NCI-H128 (cell line): ENCODE data around the gene CHPF2.

ENCODE experiments used
- DNase-seq: peaks from one replicate; lab custom pipeline; 2025; ENCODE audit not compliant: unreplicated experiment; lab: John Stamatoyannopoulos, UW

CHPF2 gene

GRCh38 chr7:151257990-151258389 is 25.7 kb downstream of the CHPF2 start:
- no peak for DNase-seq

DNA sequence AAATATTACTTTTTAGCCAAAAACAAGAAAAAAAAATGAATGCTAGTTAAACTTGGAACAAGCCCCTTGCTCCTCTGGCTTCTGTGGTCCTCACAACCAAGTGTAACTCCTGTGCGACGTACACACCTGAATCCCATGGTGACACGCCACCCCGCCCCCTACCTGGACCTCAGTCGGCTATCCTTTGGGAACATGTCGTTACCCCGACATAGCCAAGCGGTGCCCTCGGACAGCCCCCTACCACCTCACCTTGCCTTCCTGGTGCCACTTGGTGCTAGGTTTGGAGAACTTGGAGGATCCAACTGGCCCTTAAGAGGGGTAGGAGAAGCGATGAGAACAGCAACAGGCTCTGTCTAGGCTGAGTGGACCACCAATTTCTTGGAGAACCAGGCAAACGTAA is 28.2 kb downstream of the CHPF2 start:
- no peak for DNase-seq

DNA sequence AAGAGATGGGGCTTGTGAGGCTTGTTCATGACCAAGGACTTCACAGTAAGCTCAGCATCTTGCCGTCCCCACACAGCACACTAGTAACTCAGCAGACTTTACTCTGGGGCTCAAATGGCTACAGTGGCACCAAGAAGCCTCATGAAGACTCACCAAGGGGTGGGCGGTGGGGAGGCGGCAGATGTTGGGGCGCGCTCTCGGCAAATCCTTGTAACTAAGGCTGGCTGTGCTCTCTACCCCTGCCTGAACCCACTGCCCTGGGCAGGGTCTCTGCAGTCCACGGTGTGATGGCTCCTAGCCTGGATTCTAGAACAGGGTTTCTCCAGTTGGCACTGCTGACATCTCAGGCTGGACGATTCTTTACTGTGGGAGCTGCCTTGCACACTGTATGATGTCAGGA is 28.6 kb downstream of the CHPF2 start:
- no peak for DNase-seq

- no peak for DNase-seq
Measured at GRCh38 chr7:151261529-151261928, 29.2 kb downstream of the CHPF2 start.

- DNase-seq, result no peak
Measured at GRCh38 chr7:151264615-151265014, 32.3 kb downstream of the CHPF2 start.

DNA sequence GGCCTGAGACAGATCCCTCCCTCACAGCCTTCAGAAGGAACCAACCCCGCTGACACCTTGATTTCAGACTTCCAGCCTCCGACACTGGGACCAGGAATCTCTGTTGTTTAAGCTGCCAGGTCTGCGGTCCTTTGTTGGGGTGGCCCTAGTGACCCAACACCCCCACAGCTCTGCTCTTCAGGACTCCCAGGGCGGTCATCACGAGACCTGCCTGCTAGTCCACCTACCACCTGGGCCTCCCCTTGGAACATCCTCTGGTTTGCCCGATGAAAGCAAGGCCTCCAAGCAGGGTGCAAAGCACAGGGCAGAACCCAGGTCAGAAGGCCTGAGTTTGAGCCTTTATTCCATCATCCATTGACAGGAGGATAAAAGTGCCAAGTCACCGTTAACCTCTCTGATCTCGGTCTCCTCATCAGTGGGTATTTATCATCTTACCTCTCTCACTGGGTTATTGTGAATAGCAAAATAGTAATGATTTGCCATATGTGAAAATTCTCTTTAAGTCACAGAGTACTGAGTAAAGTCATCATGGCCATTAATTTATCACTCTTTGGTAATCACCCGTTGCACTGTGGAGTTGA is 33.2 kb downstream of the CHPF2 start:
- no peak for DNase-seq

DNA sequence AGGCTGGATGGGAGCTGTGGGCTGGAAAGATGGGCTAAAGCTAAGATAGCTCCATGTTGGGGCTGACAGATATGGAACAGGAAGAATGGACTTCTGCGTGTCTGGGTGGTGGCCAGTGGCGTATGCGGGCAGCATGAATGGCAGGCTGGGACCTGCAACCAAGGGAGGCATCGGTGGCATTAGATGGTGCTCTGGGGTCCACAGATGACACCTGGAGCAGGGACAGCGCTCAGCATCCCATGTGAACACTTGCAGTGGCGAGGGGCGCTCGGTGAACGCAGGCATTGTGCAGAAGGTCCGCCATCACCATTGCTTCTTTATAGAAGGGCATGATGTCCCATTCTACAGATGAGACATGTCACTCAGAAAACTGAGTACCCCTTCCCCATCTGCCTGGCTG is 37.2 kb downstream of the CHPF2 start:
- DNase-seq, result no peak

DNA sequence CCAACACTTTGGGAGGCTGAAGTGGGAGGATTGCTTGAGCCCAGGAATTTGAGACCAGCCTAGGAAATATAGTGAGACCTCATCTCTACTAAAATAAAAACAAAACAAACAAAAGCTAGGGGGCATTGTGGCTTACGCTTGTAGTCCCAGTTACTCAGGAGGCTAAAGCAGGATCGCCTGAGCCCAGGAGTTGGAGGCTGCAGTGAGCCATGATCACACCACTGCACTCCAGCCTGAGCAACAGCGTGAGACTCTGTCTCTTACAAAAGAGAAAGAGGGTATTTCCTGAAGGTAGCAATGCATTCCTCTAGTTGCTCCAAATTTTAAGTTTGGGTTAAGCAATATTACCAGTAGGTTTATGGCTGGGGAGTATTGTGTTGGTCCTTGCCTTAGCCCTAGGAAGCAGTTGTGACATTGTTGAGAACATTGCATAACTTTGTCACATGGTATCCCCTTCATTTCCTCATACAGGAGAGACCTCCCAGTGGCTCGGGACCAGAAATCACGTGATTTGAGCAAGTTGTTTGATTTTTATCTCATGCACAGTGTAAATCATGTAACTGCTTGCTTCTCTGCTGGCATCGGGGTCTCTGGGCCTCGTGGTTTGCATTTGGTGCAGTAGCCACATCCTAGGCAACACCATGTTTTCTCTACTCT is 39.5 kb downstream of the CHPF2 start:
- DNase-seq, result no peak

DNA sequence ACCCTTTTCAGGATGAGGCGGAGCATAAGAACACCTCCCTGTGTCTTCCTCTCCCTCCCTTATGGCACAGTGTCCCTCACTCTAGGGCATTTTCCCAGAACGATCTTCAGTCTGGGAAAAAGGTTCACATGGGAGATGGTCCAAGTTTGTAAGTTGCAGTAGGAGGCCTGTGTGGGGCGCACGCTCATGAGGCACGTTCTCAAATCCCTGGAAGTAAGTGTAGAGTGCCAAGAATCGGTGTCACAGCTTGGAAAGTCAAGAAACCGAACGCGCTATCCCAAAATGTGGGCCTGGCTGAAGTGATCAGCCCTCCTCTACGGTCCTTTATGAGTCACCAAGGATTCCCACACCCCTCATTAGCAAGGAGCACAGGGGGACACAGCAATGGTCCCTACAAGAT is 40.1 kb downstream of the CHPF2 start:
- no peak for DNase-seq

DNA sequence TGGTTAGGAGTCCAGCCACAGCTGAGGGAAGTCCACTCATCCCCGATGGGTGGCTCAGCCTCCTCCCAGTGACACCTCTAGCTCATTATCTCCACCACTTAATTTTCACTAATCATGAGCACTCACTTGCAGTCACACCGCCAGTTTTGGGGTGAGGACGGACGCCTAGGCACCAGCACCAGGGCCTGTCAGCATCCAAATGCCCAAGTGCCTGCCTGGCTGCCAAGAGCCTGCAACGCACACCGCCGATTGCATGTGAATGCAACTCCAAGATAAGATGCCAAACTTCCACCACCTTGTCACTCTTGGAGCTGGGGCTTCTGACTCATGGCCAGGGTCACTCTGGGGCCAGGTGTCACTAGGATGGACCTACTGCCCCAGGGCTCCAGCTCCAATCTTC is 40.6 kb downstream of the CHPF2 start:
- no peak for DNase-seq

DNA sequence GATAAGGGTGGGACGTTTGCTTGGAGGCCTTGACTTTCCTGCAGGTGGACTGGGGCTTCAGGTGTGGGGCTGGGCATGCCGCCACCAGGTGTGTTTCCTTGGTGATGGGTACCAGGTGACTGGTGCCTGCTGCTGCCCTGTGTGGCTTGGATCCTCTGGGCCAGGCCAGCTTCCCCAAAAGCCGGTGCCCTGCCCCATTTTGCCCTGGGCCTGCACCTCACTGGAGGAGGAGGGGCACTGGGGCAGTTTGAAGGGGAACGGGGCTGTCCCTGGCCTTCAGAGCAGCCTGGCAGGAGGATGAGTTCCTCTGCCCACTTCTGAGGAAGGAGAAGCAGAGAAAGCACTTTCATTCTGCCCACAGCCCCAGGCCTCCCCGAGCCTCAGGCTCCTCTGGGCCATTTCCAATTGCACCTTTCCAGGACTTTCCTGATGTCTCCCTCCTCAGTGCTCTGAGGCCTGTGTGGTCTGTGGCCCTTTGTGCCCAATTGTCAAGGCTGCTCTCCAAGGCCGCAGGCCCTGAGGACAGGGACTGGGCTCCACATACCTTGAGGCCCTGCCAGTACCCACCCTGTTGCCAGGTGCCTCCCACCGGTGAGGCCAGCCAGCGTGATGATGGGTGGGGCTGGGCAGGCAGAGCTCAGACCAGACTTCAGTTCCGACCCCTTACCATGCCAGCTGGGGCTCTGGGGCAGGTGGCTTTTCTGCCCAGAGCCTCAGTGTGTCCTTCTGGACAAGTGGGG is 41.5 kb downstream of the CHPF2 start:
- no peak for DNase-seq

GRCh38 chr7:151274396-151274795 is 42.1 kb downstream of the CHPF2 start:
- no peak for DNase-seq

DNA sequence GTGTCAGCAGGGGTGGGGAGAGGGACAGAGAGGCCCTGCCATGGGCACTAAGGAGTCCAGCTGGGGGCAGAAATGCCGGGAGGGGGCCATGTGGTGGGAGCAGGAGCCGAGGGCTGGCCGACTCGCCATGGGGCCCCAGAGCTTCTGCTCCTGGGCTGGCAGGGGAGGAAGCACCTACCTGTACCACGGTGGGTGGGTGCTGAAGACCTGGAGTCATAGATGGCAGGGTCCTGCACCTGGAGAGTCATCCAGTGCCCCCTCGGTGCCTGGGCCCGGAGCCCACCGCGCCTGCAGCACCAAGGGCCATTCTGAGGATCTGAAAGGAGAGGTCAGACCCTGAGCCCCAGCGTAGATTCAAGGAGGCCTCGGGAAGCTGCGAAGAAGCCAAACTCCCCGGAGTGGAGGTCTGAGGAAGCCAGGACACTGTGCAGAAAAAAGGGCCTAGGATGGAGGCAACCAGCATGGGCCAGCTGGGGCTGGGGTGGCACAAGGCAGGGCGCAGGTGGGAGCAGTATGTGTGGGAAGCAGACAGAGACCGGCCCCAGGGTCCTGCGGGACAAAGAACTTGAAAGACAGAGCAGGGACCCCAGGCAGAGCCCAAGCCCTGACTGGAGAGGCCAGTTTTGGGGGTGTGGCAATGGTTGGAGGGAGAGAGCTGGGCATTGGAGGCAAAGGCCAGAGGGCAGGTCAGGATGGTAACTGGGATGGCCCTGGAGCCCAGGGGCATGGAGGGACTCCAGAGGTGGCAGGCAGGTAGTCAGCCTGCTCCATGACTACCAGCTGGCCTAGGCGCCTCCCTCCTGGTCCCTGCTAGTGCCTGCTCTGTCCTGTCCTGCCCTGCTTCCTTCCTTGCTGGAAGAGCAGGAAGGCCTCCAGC is 42.9 kb downstream of the CHPF2 start:
- DNase-seq, result no peak

GRCh38 chr7:151275813-151276577 is 43.7 kb downstream of the CHPF2 start:
- no peak for DNase-seq

GRCh38 chr7:151276666-151277590 is 44.6 kb downstream of the CHPF2 start:
- peak; percentile 25 for DNase-seq

GRCh38 chr7:151277631-151278030 is 45.3 kb downstream of the CHPF2 start:
- no peak for DNase-seq

DNA sequence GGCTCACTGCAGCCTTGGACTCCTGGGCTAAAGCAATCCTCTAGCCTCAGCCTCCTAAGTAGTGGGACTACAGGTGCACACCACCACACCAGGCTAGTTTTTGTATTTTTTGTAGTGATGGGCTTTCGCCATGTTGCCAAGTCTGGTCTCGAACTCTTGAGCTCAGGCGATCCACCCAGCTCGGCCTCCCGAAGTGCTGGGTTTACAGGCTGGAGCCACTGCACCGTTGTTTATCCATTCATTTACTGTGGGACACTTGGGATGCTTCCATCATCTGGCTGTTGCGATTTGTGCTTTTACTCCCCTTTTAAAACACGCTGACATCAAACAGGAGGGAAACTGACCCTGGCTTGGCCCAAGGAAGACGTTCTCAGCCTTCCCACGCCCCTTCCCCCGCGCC is 46.7 kb downstream of the CHPF2 start:
- no peak for DNase-seq

- DNase-seq, result no peak
Measured at GRCh38 chr7:151279868-151280267, 47.6 kb downstream of the CHPF2 start.

DNA sequence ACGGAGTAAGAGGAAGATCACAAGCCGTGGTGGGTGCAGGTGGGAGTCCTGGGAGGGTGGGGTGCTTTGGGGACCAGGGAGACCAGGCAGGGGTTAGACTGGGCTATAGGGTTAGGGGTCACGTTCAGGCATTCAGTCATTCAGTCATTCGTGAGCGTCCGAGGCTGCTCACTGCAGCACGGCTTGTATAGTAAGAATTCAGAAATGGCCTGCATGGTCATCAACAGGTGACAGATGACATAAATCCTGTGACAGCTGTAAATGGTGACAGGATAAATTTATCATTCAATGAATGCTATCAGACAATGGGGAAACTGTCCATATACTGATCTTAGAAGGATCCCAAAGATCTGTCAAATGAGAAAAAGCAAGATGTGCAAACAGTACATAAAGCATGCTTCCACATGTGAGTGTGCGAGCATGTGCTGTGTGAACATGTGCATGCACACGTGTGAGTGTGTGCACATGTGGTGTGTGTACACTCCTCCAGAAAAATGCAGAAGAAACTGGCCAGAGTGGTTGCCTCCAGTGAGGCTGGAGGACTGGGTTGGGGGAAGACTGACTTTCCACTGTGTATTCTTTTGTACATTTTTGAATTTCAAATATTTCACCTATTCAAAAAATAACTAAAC is 48.2 kb downstream of the CHPF2 start:
- no peak for DNase-seq
